Measurements from ENCODE around the gene TEX12. TPM values are rescaled to one million over a fixed set of nuclear protein-coding genes. Genes with fewer than 3 reads are reported as not detected.
A peak's percentile ranks its signal among the peaks of the same experiment; 100 is the strongest.

TEX12 gene
- total RNA-seq, 1 experiment from 2014 or later = not detected

DNA sequence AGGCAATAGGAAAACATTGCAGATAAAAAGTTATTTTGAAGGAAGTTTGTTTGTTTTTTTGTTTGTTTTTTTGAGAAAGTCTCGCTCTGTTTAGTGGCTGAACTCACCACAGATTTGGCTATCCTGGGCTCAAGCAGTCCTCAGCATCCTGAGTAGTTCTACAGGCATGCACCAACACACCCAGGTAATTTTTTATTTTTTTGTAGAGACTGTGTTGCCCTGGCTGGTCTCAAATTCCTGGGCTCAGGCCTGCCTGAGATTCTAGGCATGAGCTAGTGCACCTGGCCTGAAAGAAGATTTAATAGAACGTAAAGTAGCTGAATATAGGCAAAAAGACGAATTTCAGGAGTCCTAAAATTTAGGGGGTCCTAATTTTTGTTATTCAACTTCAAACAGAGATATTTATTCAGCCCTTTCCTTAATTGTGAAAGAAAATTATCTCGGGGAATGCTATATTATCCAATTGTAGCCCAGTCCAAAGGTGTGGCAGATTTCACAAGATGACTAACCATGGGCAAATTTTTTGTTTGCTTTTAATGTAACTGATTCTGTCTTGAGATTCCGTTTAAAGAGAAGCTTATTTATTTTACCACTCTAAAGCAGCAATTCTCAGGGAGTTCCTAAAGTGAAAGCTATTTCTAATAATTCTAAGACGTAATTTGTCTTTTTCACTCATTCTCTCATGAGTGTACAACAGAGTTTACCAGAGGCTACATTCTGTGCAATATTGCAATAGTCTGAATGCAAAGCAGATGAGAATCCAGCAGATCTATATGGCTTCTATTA lies 4.2 kb upstream of the TEX12 start:
- Mint-ChIP-seq H3K36me3 (ENCODE audit: insufficient read depth, unreplicated experiment) (peaks cover 63% of the 10 kb centered on the region), H3K9me3 (ENCODE audit: low read depth, unreplicated experiment) (no peaks in the 10 kb centered on the region), H3K4me3 (ENCODE audit: low read depth, unreplicated experiment) (peak overlapping the region; percentile 75), H3K4me1 (ENCODE audit: low read depth, unreplicated experiment) (peaks cover 45% of the 10 kb centered on the region), H3K27ac (ENCODE audit: unreplicated experiment) (peak overlapping the region; percentile 82), H3K27me3 (ENCODE audit: unreplicated experiment) (no peaks in the 10 kb centered on the region)
- intact Hi-C loops (cut with micrococcal nuclease; ENCODE audit: unreplicated experiment) = loop anchor here (5.0 kb wide), 1 partner anchor 41 kb away; no protein-coding TSS in a partner anchor
- no peak for DNase-seq
- BruUV-seq (replicated peaks) = no TSS peak
- CTCF ChIA-PET = interaction anchor here (0.7 to 2.1 kb wide), 3 partner anchors 10 to 138 kb away, joined by 3 to 7 read pairs (median 4); partner anchors contain the start of gene BCO2
- TF ChIP-seq, protein P1, sequence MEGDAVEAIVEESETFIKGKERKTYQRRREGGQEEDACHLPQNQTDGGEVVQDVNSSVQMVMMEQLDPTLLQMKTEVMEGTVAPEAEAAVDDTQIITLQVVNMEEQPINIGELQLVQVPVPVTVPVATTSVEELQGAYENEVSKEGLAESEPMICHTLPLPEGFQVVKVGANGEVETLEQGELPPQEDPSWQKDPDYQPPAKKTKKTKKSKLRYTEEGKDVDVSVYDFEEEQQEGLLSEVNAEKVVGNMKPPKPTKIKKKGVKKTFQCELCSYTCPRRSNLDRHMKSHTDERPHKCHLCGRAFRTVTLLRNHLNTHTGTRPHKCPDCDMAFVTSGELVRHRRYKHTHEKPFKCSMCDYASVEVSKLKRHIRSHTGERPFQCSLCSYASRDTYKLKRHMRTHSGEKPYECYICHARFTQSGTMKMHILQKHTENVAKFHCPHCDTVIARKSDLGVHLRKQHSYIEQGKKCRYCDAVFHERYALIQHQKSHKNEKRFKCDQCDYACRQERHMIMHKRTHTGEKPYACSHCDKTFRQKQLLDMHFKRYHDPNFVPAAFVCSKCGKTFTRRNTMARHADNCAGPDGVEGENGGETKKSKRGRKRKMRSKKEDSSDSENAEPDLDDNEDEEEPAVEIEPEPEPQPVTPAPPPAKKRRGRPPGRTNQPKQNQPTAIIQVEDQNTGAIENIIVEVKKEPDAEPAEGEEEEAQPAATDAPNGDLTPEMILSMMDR (IDR thresholded peaks at IDR 0.05; ENCODE audit: unreplicated experiment) = no peak

DNA sequence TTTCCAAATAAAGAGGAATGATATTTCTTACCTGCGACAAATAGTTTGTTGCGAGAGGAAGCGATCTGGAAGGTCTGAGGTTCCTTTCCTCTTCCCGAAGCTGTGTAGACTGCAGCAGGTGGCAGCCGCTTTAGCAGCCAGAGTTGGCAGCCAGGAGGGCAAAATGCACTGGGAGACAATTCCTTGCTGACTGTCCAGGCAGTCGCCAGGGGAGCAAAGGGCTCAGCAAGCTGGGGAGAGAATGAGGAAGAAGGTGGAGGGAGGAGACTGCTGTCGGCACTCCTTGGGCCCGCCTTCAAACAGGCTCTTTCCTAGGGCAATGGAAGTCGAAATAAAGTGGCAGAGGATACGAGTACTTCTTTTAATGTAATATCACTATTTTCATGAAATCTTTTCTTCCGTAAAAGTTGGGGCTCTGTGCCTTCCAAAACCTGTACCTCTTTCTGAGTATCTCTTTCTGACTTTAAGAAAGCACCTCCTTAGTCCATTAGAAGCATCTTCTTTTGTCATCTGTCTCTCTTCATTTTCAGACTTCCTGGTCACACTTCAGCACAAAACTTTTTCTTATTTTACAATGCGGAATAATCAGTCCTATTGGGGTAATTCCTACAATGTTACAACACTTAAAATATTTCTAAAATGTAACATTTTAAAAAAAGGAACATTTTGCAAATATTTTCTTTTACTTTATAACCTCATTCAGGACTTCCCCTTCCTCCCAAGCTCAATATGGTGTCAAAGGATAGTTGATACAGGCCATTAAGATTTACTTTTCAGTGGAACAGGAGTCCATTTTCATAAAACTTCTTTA lies 3.1 kb upstream of the TEX12 start, which contains the start of gene IL18:
TSS of gene IL18 (minus strand) at position 220 of the 811 bp plus-strand sequence. CDS start 9,041 bp downstream, outside the sequence.
- H3K27me3 Mint-ChIP-seq (ENCODE audit: unreplicated experiment) = no peaks in the 10 kb centered on the region
- H3K4me3 Mint-ChIP-seq (ENCODE audit: low read depth, unreplicated experiment) = peak within 1 kb of the TSS; percentile 75
- no peaks in the 10 kb centered on the region for H3K9me3 Mint-ChIP-seq (ENCODE audit: low read depth, unreplicated experiment)
- peaks cover 54% of the 10 kb centered on the region for H3K36me3 Mint-ChIP-seq (ENCODE audit: insufficient read depth, unreplicated experiment)
- no TSS peak for BruUV-seq (replicated peaks)
- H3K27ac Mint-ChIP-seq (ENCODE audit: unreplicated experiment) = peak within 1 kb of the TSS; percentile 82
- H3K4me1 Mint-ChIP-seq (ENCODE audit: low read depth, unreplicated experiment) = peaks cover 43% of the 10 kb centered on the region
- intact Hi-C loops (cut with micrococcal nuclease; ENCODE audit: unreplicated experiment) = loop anchor here (5.0 kb wide), 1 partner anchor 42 kb away; no protein-coding TSS in a partner anchor
- CTCF ChIA-PET = interaction anchor here (0.9 to 2.1 kb wide), 3 partner anchors 9 to 51 kb away, joined by 3 to 7 read pairs (median 4); partner anchors contain the start of gene BCO2
- DNase-seq = peak; percentile 84
- TF ChIP-seq, protein P1 (IDR thresholded peaks at IDR 0.05; ENCODE audit: unreplicated experiment) = no peak

DNA sequence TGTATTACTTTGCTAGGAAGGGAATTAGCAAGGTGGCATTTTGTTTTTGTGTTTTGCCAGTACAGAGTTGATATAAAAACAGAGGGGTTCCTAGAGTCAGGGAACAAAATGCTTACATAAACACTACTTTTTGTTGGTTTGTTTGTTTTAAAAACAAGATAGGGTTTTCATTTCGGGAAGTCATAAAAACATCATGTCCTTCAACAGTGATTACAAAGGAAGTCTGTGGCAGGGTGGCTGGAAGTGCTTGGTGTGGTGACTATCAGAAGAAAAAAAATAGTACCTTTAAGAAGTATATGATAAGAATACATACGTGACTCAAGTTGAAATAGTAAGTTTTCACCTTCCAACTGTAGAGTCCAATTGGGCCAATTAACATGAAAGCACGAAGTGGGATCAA lies 2.1 kb upstream of the TEX12 start:
- Mint-ChIP-seq H3K27me3 (ENCODE audit: unreplicated experiment) (no peaks in the 10 kb centered on the region), H3K36me3 (ENCODE audit: insufficient read depth, unreplicated experiment) (peaks cover 44% of the 10 kb centered on the region), H3K9me3 (ENCODE audit: low read depth, unreplicated experiment) (no peaks in the 10 kb centered on the region), H3K4me3 (ENCODE audit: low read depth, unreplicated experiment) (no peak overlapping the region), H3K27ac (ENCODE audit: unreplicated experiment) (peak overlapping the region; percentile 82), H3K4me1 (ENCODE audit: low read depth, unreplicated experiment) (peaks cover 33% of the 10 kb centered on the region)
- TF ChIP-seq, protein P1 (IDR thresholded peaks at IDR 0.05; ENCODE audit: unreplicated experiment) = no peak
- DNase-seq = no peak
- BruUV-seq (replicated peaks) = no TSS peak
- intact Hi-C loops (cut with micrococcal nuclease; ENCODE audit: unreplicated experiment) = no loop called here
- CTCF ChIA-PET = interaction anchor here (1.2 kb wide), 1 partner anchor 8 kb away, joined by 4 read pairs; no protein-coding TSS in a partner anchor

DNA sequence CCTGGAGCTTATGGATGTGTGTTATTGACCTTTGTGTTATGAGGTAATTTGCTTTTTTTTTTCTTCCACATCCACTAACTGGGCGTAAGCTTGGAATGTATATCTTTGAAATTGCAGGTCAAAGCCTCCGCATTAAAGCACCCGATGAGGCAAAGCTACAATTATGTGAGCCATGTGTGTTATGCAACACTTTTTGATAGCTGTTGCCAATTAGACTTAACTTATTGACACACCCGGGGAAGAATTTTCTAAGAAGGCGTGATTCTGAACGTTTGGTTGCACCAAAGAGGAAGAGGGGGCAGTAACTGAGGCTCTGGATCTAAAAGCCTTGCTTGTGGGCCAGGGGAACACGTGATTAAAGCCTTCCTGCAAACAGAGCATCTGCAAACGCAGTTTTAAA lies 610 bp upstream of the TEX12 start:
- BruUV-seq (replicated peaks) = no TSS peak
- no peaks in the 10 kb centered on the region for H3K27me3 Mint-ChIP-seq (ENCODE audit: unreplicated experiment)
- TF ChIP-seq, protein P1 (IDR thresholded peaks at IDR 0.05; ENCODE audit: unreplicated experiment) = no peak
- H3K4me1 Mint-ChIP-seq (ENCODE audit: low read depth, unreplicated experiment) = peaks cover 21% of the 10 kb centered on the region
- no peaks in the 10 kb centered on the region for H3K9me3 Mint-ChIP-seq (ENCODE audit: low read depth, unreplicated experiment)
- peak overlapping the region; percentile 76 for H3K27ac Mint-ChIP-seq (ENCODE audit: unreplicated experiment)
- H3K4me3 Mint-ChIP-seq (ENCODE audit: low read depth, unreplicated experiment) = no peak overlapping the region
- H3K36me3 Mint-ChIP-seq (ENCODE audit: insufficient read depth, unreplicated experiment) = peaks cover 29% of the 10 kb centered on the region
- CTCF ChIA-PET = interaction anchor here (1.1 kb wide), 1 partner anchor 9 kb away, joined by 6 read pairs; no protein-coding TSS in a partner anchor
- intact Hi-C loops (cut with micrococcal nuclease; ENCODE audit: unreplicated experiment) = no loop called here
- DNase-seq = peak; percentile 50

Data from Calu3 (cell line).